Measurements from ENCODE around the gene SDK2.

SDK2 gene

GRCh38 chr17:73410586-73411312 is 233.5 kb downstream of the SDK2 start:
- DNase-seq (ENCODE audit: low spot score): no peak
- in situ Hi-C loops (cut with MboI; ENCODE audit: low pct_unique_long_range_greater_than_20kb, low sequenced_read_pairs, unreplicated experiment): no loop called here
- TF ChIP-seq, protein P1, sequence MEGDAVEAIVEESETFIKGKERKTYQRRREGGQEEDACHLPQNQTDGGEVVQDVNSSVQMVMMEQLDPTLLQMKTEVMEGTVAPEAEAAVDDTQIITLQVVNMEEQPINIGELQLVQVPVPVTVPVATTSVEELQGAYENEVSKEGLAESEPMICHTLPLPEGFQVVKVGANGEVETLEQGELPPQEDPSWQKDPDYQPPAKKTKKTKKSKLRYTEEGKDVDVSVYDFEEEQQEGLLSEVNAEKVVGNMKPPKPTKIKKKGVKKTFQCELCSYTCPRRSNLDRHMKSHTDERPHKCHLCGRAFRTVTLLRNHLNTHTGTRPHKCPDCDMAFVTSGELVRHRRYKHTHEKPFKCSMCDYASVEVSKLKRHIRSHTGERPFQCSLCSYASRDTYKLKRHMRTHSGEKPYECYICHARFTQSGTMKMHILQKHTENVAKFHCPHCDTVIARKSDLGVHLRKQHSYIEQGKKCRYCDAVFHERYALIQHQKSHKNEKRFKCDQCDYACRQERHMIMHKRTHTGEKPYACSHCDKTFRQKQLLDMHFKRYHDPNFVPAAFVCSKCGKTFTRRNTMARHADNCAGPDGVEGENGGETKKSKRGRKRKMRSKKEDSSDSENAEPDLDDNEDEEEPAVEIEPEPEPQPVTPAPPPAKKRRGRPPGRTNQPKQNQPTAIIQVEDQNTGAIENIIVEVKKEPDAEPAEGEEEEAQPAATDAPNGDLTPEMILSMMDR (IDR thresholded peaks at IDR 0.05; ENCODE audit: extremely low read depth, insufficient read depth, missing control alignments): no peak

DNA sequence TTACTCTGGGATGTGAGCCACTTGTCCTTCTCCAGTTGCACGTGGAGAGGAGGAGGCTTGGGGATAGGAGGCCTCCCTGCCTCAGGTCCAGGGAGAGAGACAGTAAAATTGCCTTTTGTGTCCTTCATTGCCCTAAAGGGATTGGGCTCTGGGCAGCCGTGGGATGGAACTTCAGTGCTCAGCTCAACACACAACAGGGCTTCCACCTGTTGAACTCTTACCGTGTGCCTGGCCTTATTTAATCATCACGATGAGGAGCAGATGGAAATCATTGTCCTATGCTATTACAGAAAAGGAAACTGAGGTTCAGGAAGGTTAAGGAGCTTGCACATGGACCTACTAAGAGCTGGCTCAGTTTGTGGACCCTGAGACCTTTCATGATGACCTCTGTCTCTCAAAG is 240.0 kb downstream of the SDK2 start:
- TF ChIP-seq, protein P1 (IDR thresholded peaks at IDR 0.05; ENCODE audit: extremely low read depth, insufficient read depth, missing control alignments): no peak
- DNase-seq (ENCODE audit: low spot score): no peak
- in situ Hi-C loops (cut with MboI; ENCODE audit: low pct_unique_long_range_greater_than_20kb, low sequenced_read_pairs, unreplicated experiment): no loop called here

DNA sequence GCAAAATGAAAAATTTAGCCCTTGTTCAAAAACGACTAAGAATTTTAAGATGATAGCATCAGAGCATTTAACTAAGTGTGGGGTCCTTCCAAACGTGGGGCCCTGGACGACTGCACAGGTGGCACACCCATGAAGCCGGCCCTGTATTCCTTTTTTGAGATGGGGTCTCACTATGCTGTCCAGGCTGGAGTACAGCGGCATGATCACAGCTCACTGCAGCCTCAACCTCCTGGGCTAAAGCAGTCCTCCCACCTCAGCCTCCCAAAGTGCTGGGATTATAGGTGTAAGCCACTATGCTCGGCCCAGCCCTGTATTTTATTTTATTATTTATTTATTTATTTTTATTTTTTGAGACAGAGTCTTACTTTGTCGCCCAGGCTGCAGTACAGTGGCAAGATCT is 241.8 kb downstream of the SDK2 start:
- no peak for DNase-seq (ENCODE audit: low spot score)
- TF ChIP-seq, protein P1 (IDR thresholded peaks at IDR 0.05; ENCODE audit: extremely low read depth, insufficient read depth, missing control alignments): no peak
- in situ Hi-C loops (cut with MboI; ENCODE audit: low pct_unique_long_range_greater_than_20kb, low sequenced_read_pairs, unreplicated experiment): no loop called here

- TF ChIP-seq, protein P1 (IDR thresholded peaks at IDR 0.05; ENCODE audit: extremely low read depth, insufficient read depth, missing control alignments): no peak
- in situ Hi-C loops (cut with MboI; ENCODE audit: low pct_unique_long_range_greater_than_20kb, low sequenced_read_pairs, unreplicated experiment): no loop called here
- DNase-seq (ENCODE audit: low spot score): no peak
Observed at GRCh38 chr17:73401911-73402310, 242.3 kb downstream of the SDK2 start.

DNA sequence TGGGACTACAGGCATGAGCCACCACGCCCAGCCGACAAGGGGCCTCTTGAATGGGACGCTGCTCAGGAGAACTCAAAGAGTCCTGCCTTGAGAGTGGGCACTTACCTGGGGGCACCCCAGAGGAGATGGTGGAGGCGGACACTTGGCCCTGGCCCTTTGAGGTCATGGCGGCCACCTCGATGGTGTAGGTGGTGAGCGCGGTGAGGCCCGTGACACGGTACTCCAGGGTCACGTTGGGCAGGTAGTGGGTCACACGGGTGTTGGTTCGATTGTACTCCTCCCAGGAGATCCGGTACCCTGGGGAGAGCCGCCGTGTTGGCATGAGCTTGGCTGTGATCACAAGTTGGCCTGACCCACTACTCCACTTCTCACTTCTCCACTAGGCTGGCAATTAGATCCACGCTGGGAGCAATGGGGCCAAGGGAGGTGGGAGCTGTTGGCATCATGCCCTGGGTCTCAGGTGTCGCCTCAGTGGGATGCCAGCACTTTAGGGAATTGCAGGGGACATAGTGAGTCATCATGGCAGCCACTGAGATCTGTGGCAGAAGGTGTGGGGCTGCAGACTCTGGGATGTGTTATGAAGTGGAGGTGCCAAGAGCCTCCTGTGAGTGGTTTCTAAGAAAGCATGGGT is 243.2 kb downstream of the SDK2 start:
- TF ChIP-seq, protein P1 (IDR thresholded peaks at IDR 0.05; ENCODE audit: extremely low read depth, insufficient read depth, missing control alignments): no peak
- DNase-seq (ENCODE audit: low spot score): no peak
- in situ Hi-C loops (cut with MboI; ENCODE audit: low pct_unique_long_range_greater_than_20kb, low sequenced_read_pairs, unreplicated experiment): no loop called here

- no peak for DNase-seq (ENCODE audit: low spot score)
- in situ Hi-C loops (cut with MboI; ENCODE audit: low pct_unique_long_range_greater_than_20kb, low sequenced_read_pairs, unreplicated experiment): no loop called here
- TF ChIP-seq, protein P1 (IDR thresholded peaks at IDR 0.05; ENCODE audit: extremely low read depth, insufficient read depth, missing control alignments): no peak
Observed at GRCh38 chr17:73399056-73399455, 245.2 kb downstream of the SDK2 start.

Measured in GM13977 (cell line).